SJCRH30 (cell line): Measurements from ENCODE around the gene OPCML. TPM values are rescaled to one million over a fixed set of nuclear protein-coding genes. Genes with fewer than 3 reads are reported as not detected.

Experiments
- DNase-seq, 2 experiments: peaks; one replicate each; pipeline ENCODE4 v3.0.0-alpha.2; 2015 to 2020
- H3K27ac ChIP-seq: fragments of 250-450 bp; sonication (Bioruptor Pico); 2 replicates; pipeline ENCODE4 v1.5.1; 2020; ENCODE audit warnings: mild to moderate bottlenecking, moderate library complexity
- H3K27me3 ChIP-seq: fragments of 250-450 bp; sonication (Bioruptor Pico); 2 replicates; pipeline ENCODE4 v1.5.1; 2020; ENCODE audit warnings: mild to moderate bottlenecking, moderate library complexity
- H3K36me3 ChIP-seq: fragments of 250-450 bp; sonication (Bioruptor Pico); 2 replicates; pipeline ENCODE4 v1.5.1; 2020; ENCODE audit warnings: mild to moderate bottlenecking, moderate library complexity
- H3K4me1 ChIP-seq: fragments of 250-450 bp; sonication (Bioruptor Pico); 2 replicates; pipeline ENCODE4 v1.5.1; 2020; ENCODE audit warnings: mild to moderate bottlenecking, moderate library complexity
- H3K4me3 ChIP-seq: fragments of 250-450 bp; sonication (Bioruptor Pico); 2 replicates; pipeline ENCODE4 v1.5.1; 2020; ENCODE audit warnings: mild to moderate bottlenecking, moderate library complexity
- H3K9me3 ChIP-seq: fragments of 250-450 bp; sonication (Bioruptor Pico); replicated peaks from 2 replicates; pipeline ENCODE4 v1.5.1; 2020; ENCODE audit warnings: mild to moderate bottlenecking, moderate library complexity
- total RNA-seq: library from RNA; depleted of rRNA; stranded (reverse); fragments of >200 nt; shearing (Covaris generic); gene quantifications from 2 replicates; pipeline ENCODE4 v1.2.3, GENCODE V29; 2014

Gene OPCML
- total RNA-seq, 1 experiment from 2014 or later: not detected

- Histone ChIP-seq H3K27me3 (no peaks in the 10 kb centered on the region), H3K36me3 (no peaks in the 10 kb centered on the region)
- no peak for DNase-seq
Measured at GRCh38 chr11:132792341-132793140, 739.8 kb downstream of the OPCML start.

GRCh38 chr11:132790971-132791370 lies 741.3 kb downstream of the OPCML start:
- no peak for DNase-seq
- no peak overlapping the region for H3K4me3 ChIP-seq
- no peaks in the 10 kb centered on the region for H3K36me3 ChIP-seq
- H3K9me3 ChIP-seq: no peaks in the 10 kb centered on the region
- no peaks in the 10 kb centered on the region for H3K4me1 ChIP-seq
- H3K27ac ChIP-seq: no peak overlapping the region
- no peaks in the 10 kb centered on the region for H3K27me3 ChIP-seq

More at GRCh38 chr11:132792341-132793140, 739.8 kb downstream of the OPCML start:
- H3K9me3 ChIP-seq: no peaks in the 10 kb centered on the region
- no peaks in the 10 kb centered on the region for H3K4me1 ChIP-seq
- no peak overlapping the region for H3K27ac ChIP-seq
- no peak overlapping the region for H3K4me3 ChIP-seq

GRCh38 chr11:132790466-132790865 lies 741.8 kb downstream of the OPCML start:
- H3K4me3 ChIP-seq: no peak overlapping the region
- no peak overlapping the region for H3K27ac ChIP-seq
- no peak for DNase-seq
- no peaks in the 10 kb centered on the region for H3K27me3 ChIP-seq
- no peaks in the 10 kb centered on the region for H3K36me3 ChIP-seq
- no peaks in the 10 kb centered on the region for H3K9me3 ChIP-seq
- H3K4me1 ChIP-seq: no peaks in the 10 kb centered on the region

- no peaks in the 10 kb centered on the region for H3K36me3 ChIP-seq
- H3K27me3 ChIP-seq: no peaks in the 10 kb centered on the region
- DNase-seq: no peak
- no peak overlapping the region for H3K27ac ChIP-seq
- H3K9me3 ChIP-seq: no peaks in the 10 kb centered on the region
- no peaks in the 10 kb centered on the region for H3K4me1 ChIP-seq
- H3K4me3 ChIP-seq: no peak overlapping the region
Measured at GRCh38 chr11:132788816-132789325, 743.4 kb downstream of the OPCML start.

- Histone ChIP-seq H3K27ac (no peak overlapping the region), H3K36me3 (no peaks in the 10 kb centered on the region), H3K4me3 (no peak overlapping the region), H3K9me3 (no peaks in the 10 kb centered on the region), H3K27me3 (no peaks in the 10 kb centered on the region), H3K4me1 (no peaks in the 10 kb centered on the region)
- no peak for DNase-seq
Measured at GRCh38 chr11:132785878-132786277, 746.4 kb downstream of the OPCML start.

- Histone ChIP-seq H3K27me3 (no peaks in the 10 kb centered on the region), H3K4me1 (no peaks in the 10 kb centered on the region), H3K9me3 (no peaks in the 10 kb centered on the region), H3K27ac (no peak overlapping the region), H3K36me3 (no peaks in the 10 kb centered on the region), H3K4me3 (no peak overlapping the region)
- DNase-seq: no peak
Measured at GRCh38 chr11:132784441-132784840, 747.9 kb downstream of the OPCML start.

- H3K4me3 ChIP-seq: no peak overlapping the region
- no peaks in the 10 kb centered on the region for H3K4me1 ChIP-seq
- H3K36me3 ChIP-seq: no peaks in the 10 kb centered on the region
- no peaks in the 10 kb centered on the region for H3K27me3 ChIP-seq
- H3K27ac ChIP-seq: no peak overlapping the region
- DNase-seq: no peak
- no peaks in the 10 kb centered on the region for H3K9me3 ChIP-seq
Measured at GRCh38 chr11:132782102-132782501, 750.2 kb downstream of the OPCML start.

- no peak for DNase-seq
- no peak overlapping the region for H3K27ac ChIP-seq
Measured at GRCh38 chr11:132780046-132780445, 752.3 kb downstream of the OPCML start.

GRCh38 chr11:132779497-132779896 lies 752.8 kb downstream of the OPCML start:
- Histone ChIP-seq H3K4me1 (no peaks in the 10 kb centered on the region), H3K27ac (no peak overlapping the region), H3K4me3 (no peak overlapping the region), H3K27me3 (no peaks in the 10 kb centered on the region), H3K9me3 (no peaks in the 10 kb centered on the region), H3K36me3 (no peaks in the 10 kb centered on the region)
- no peak for DNase-seq

More at GRCh38 chr11:132780046-132780445, 752.3 kb downstream of the OPCML start:
- H3K9me3 ChIP-seq: no peaks in the 10 kb centered on the region
- H3K36me3 ChIP-seq: no peaks in the 10 kb centered on the region
- H3K27me3 ChIP-seq: no peaks in the 10 kb centered on the region
- H3K4me1 ChIP-seq: no peaks in the 10 kb centered on the region
- H3K4me3 ChIP-seq: no peak overlapping the region

GRCh38 chr11:132777067-132777975 lies 755.0 kb downstream of the OPCML start:
- no peaks in the 10 kb centered on the region for H3K9me3 ChIP-seq
- DNase-seq: no peak
- no peaks in the 10 kb centered on the region for H3K27me3 ChIP-seq
- H3K4me3 ChIP-seq: no peak overlapping the region
- H3K27ac ChIP-seq: no peak overlapping the region
- H3K4me1 ChIP-seq: no peaks in the 10 kb centered on the region
- no peaks in the 10 kb centered on the region for H3K36me3 ChIP-seq

GRCh38 chr11:132773751-132774150 lies 758.5 kb downstream of the OPCML start:
- no peak overlapping the region for H3K4me3 ChIP-seq
- H3K36me3 ChIP-seq: no peaks in the 10 kb centered on the region
- H3K27ac ChIP-seq: no peak overlapping the region
- H3K4me1 ChIP-seq: no peaks in the 10 kb centered on the region
- no peak for DNase-seq
- no peaks in the 10 kb centered on the region for H3K27me3 ChIP-seq
- no peaks in the 10 kb centered on the region for H3K9me3 ChIP-seq

GRCh38 chr11:132772703-132773545 lies 759.4 kb downstream of the OPCML start:
- DNase-seq: no peak
- H3K27ac ChIP-seq: no peak overlapping the region
- no peak overlapping the region for H3K4me3 ChIP-seq
- H3K27me3 ChIP-seq: no peaks in the 10 kb centered on the region
- H3K36me3 ChIP-seq: no peaks in the 10 kb centered on the region
- H3K4me1 ChIP-seq: no peaks in the 10 kb centered on the region
- no peaks in the 10 kb centered on the region for H3K9me3 ChIP-seq

- no peaks in the 10 kb centered on the region for H3K36me3 ChIP-seq
- no peaks in the 10 kb centered on the region for H3K4me1 ChIP-seq
- DNase-seq: no peak
- H3K27ac ChIP-seq: no peak overlapping the region
- no peak overlapping the region for H3K4me3 ChIP-seq
- H3K9me3 ChIP-seq: no peaks in the 10 kb centered on the region
- H3K27me3 ChIP-seq: no peaks in the 10 kb centered on the region
Measured at GRCh38 chr11:132771746-132772145, 760.6 kb downstream of the OPCML start.

GRCh38 chr11:132770829-132771530 lies 761.3 kb downstream of the OPCML start:
- Histone ChIP-seq H3K36me3 (no peaks in the 10 kb centered on the region), H3K27ac (no peak overlapping the region), H3K27me3 (no peaks in the 10 kb centered on the region), H3K4me1 (no peaks in the 10 kb centered on the region), H3K9me3 (no peaks in the 10 kb centered on the region), H3K4me3 (no peak overlapping the region)
- no peak for DNase-seq
